ENCODE measurements around the gene ALS2.

- TF ChIP-seq POLR2A (IDR thresholded peaks at IDR 0.05): no peak
- TF ChIP-seq CTCF (IDR thresholded peaks at IDR 0.05): no peak
Measured at GRCh38 chr2:201707753-201708152, 73.0 kb downstream of the ALS2 start.

Measured in testis (tissue), 2 donors.